HepG2 (cell line): ENCODE data around the gene L3MBTL4. TPM values are rescaled to one million over a fixed set of nuclear protein-coding genes. Genes with fewer than 3 reads are reported as not detected.

Source experiments
- DNMT1 ChIP-seq: sonication (generic); formaldehyde crosslinking; IDR thresholded peaks from 2 replicates; pipeline ENCODE4 v1.5.1; 2020; ENCODE audit warnings: mild to moderate bottlenecking, missing genetic modification reagents
- FIP1L1 ChIP-seq: fragments of 200-400 bp; formaldehyde crosslinking; IDR thresholded peaks from 2 replicates; pipeline ENCODE4 v1.6.1; 2018; ENCODE audit warnings: low read depth, mild to moderate bottlenecking, low read length, moderate library complexity, borderline replicate concordance; ENCODE audit not compliant: insufficient read depth
- FOXJ3 ChIP-seq: sonication (generic); formaldehyde crosslinking; IDR thresholded peaks from 2 replicates; pipeline ENCODE4 v1.4.0; 2020; ENCODE audit warnings: missing genetic modification reagents, mild to moderate bottlenecking, borderline replicate concordance
- GATAD1 ChIP-seq: IDR thresholded peaks from 2 replicates; pipeline ENCODE4 v1.6.1; 2016; ENCODE audit warnings: missing genetic modification reagents, missing compliant biosample characterization
- IRF1 ChIP-seq: sonication (generic); formaldehyde crosslinking; IDR thresholded peaks from 2 replicates; pipeline ENCODE4 v1.4.0; 2020; ENCODE audit warnings: low read depth, mild to moderate bottlenecking, missing genetic modification reagents
- KDM5A ChIP-seq: fragments of 200-600 bp; sonication (generic); IDR thresholded peaks from 2 replicates; pipeline ENCODE4 v1.7.0; 2018; ENCODE audit warnings: antibody characterized with exemption, mild to moderate bottlenecking, low read length, borderline replicate concordance
- POLR2AphosphoS2 ChIP-seq: IDR thresholded peaks from 2 replicates; pipeline ENCODE4 v1.6.1; 2011; ENCODE audit warnings: low read depth, low read length, improper control_type of control experiment
- PRDM10 ChIP-seq: sonication (generic); formaldehyde crosslinking; IDR thresholded peaks from 2 replicates; pipeline ENCODE4 v1.4.0; 2020; ENCODE audit warnings: low read depth, missing genetic modification reagents
- SOX6 ChIP-seq, 2 experiments: fragments of 450-650 bp in 1 of 2; sonication (generic) in 1 of 2; formaldehyde crosslinking in 1 of 2; IDR thresholded peaks; 2 replicates each; pipeline versions ENCODE4 v1.4.0 to v1.6.1; 2017 to 2020; ENCODE audit warnings: antibody characterized with exemption in 1 of 2, mild to moderate bottlenecking in 1 of 2, missing genetic modification reagents in 1 of 2
- THRA ChIP-seq: sonication (generic); formaldehyde crosslinking; IDR thresholded peaks from 2 replicates; pipeline ENCODE4 v1.4.0; 2020; ENCODE audit warnings: missing genetic modification reagents, borderline replicate concordance
- TOPORS ChIP-seq: sonication (generic); formaldehyde crosslinking; IDR thresholded peaks from 2 replicates; pipeline ENCODE4 v1.8.0; 2023; ENCODE audit warnings: mild to moderate bottlenecking, missing genetic modification reagents
- TRIM24 ChIP-seq: sonication (generic); formaldehyde crosslinking; IDR thresholded peaks from 2 replicates; pipeline ENCODE4 v1.8.0; 2022; ENCODE audit warnings: mild to moderate bottlenecking, missing genetic modification reagents
- ZMYM4 ChIP-seq: sonication (generic); formaldehyde crosslinking; IDR thresholded peaks from 2 replicates; pipeline ENCODE4 v1.8.1; 2023; ENCODE audit warnings: mild to moderate bottlenecking, missing genetic modification reagents
- ZNF263 ChIP-seq: sonication (generic); formaldehyde crosslinking; IDR thresholded peaks from 2 replicates; pipeline ENCODE4 v1.4.0; 2020; ENCODE audit warnings: missing genetic modification reagents
- ZNF432 ChIP-seq: sonication (generic); formaldehyde crosslinking; IDR thresholded peaks from 2 replicates; pipeline ENCODE4 v1.5.0; 2020; ENCODE audit warnings: missing genetic modification reagents, mild to moderate bottlenecking, borderline replicate concordance
- ZNF678 ChIP-seq: sonication (generic); formaldehyde crosslinking; IDR thresholded peaks from 2 replicates; pipeline ENCODE4 v1.4.0; 2020; ENCODE audit warnings: mild to moderate bottlenecking, missing genetic modification reagents
- ZSCAN20 ChIP-seq: sonication (generic); formaldehyde crosslinking; IDR thresholded peaks from 2 replicates; pipeline ENCODE4 v1.4.0; 2020; ENCODE audit warnings: missing genetic modification reagents, mild to moderate bottlenecking, borderline replicate concordance
- polyA plus RNA-seq, 8 experiments: library from polyadenylated mRNA; depleted of rRNA in 3 of 8; stranded (reverse) in 7 of 8; unstranded in 1 of 8; fragments of >200 nt; fragmentation: Illumina TruSeq in 4 of 8; extraction: Trizol in 4 of 8; gene quantifications; 2 replicates each; pipeline versions ENCODE4 v1.2.1 to v1.2.3, GENCODE V29; 2011 to 2016; ENCODE audit warnings: low read depth in 4 of 8, missing spikeins in 1 of 8, mixed read lengths in 1 of 8; ENCODE audit not compliant: insufficient read depth in 1 of 8
- total RNA-seq, 5 experiments: library from RNA; depleted of rRNA; stranded (reverse); fragments of >200 nt; fragmentation: Illumina TruSeq; extraction: Trizol; gene quantifications; 2 replicates each; pipeline ENCODE4 v1.2.3, GENCODE V29; 2016; ENCODE audit warnings: low read depth in 1 of 5
- TF ChIP-seq, protein P1 (sequence below): sonication (generic); formaldehyde crosslinking; IDR thresholded peaks from 2 replicates; pipeline ENCODE4 v1.8.0; 2022; ENCODE audit warnings: missing genetic modification reagents, mild to moderate bottlenecking, inconsistent platforms, borderline replicate concordance
- TF ChIP-seq, protein P2 (sequence below): sonication (generic); formaldehyde crosslinking; IDR thresholded peaks from 2 replicates; pipeline ENCODE4 v1.4.0; 2020; ENCODE audit warnings: mild to moderate bottlenecking, missing genetic modification reagents

Gene L3MBTL4
- total and polyA plus RNA-seq, 2 of the 13 experiments (the other 11 are each of a cell fraction or from before 2014, with no cell fraction given), result 10.8 to 13.3 TPM

- TF ChIP-seq TOPORS (CRISPR knock-in tag) (no peak), ZNF678 (CRISPR knock-in tag) (no peak), ZNF263 (CRISPR knock-in tag) (no peak), DNMT1 (no peak), ZSCAN20 (CRISPR knock-in tag) (no peak), FIP1L1 (no peak), POLR2AphosphoS2 (no peak), PRDM10 (CRISPR knock-in tag) (no peak), THRA (CRISPR knock-in tag) (peak; percentile 94), SOX6 (IDR thresholded peaks at IDR 0.05) (no peak), SOX6 (CRISPR knock-in tag; IDR thresholded peaks at IDR 0.05) (peak; percentile 54), KDM5A (no peak), GATAD1 (no peak), IRF1 (no peak), TRIM24 (CRISPR knock-in tag) (no peak), FOXJ3 (peak; percentile 67; the same call in 1 of the 2 replicates), ZNF432 (no peak), ZMYM4 (CRISPR knock-in tag) (peak; percentile 78)
- TF ChIP-seq, protein P1, sequence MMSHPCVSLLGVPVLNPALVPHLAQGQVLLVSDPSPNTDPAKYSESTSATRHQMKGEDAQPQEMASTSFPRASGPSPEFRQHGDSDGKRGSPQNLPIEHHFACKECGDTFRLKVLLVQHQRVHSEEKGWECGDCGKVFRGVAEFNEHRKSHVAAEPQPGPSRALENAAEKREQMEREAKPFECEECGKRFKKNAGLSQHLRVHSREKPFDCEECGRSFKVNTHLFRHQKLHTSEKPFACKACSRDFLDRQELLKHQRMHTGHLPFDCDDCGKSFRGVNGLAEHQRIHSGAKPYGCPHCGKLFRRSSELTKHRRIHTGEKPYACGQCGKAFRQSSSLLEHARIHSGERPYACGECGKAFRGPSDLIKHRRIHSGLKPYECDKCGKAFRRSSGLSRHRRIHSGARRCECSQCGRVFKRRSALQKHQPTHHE (CRISPR knock-in tag), result no peak
- TF ChIP-seq, protein P2, sequence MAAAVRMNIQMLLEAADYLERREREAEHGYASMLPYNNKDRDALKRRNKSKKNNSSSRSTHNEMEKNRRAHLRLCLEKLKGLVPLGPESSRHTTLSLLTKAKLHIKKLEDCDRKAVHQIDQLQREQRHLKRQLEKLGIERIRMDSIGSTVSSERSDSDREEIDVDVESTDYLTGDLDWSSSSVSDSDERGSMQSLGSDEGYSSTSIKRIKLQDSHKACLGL (CRISPR knock-in tag), result no peak
Measured at GRCh38 chr18:6052449-6052913, 362.2 kb downstream of the L3MBTL4 start (continued).
